Measurements from ENCODE around the gene RPEL1.
"Not testable (repeated sequence)": the region's sequence is repeated elsewhere in the genome, so short reads cannot be mapped to it uniquely, and the experiment has no call there.

Gene RPEL1

GRCh38 chr10:103245587-103245986 lies at the start of gene RPEL1:
TSS of gene RPEL1 (plus strand) at chr10:103245887. CDS start at chr10:103245997, 110 bp downstream.
- not testable (repeated sequence) for H3K4me3 ChIP-seq (ENCODE audit: low read length)

GRCh38 chr10:103196516-103196915 lies 49.2 kb upstream of the RPEL1 start:
- H3K4me3 ChIP-seq (ENCODE audit: low read length), result no peak overlapping the region
- TF ChIP-seq ZNF274 (IDR thresholded peaks at IDR 0.05; ENCODE audit: low read depth, low read length), result no peak

- no peak overlapping the region for H3K4me3 ChIP-seq (ENCODE audit: low read length)
- TF ChIP-seq ZNF274 (IDR thresholded peaks at IDR 0.05; ENCODE audit: low read depth, low read length), result no peak
These were observed 48.5 kb upstream of the RPEL1 start for GRCh38 chr10:103197174-103197573.

GRCh38 chr10:103197903-103198302 lies 47.8 kb upstream of the RPEL1 start:
- no peak for TF ChIP-seq ZNF274 (IDR thresholded peaks at IDR 0.05; ENCODE audit: low read depth, low read length)
- no peak overlapping the region for H3K4me3 ChIP-seq (ENCODE audit: low read length)

DNA sequence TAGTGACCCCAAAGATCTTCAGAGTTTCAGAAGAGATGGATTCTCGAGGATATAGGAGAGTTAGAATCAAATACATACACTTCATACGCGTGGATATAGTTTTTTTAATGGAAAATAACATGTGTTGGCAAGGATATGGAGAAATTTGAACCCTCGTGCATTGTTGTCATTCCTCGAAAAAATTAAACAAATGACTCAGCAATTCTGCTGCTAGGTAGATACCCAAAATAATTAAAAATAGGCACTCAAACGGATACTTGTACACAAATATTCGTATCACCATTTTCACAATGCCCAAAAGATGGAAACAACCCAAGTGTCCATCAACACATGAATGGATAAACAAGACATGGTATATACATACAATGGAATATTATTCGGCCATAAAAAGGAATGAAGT lies 47.0 kb upstream of the RPEL1 start:
- no peak for TF ChIP-seq ZNF274 (IDR thresholded peaks at IDR 0.05; ENCODE audit: low read depth, low read length)
- H3K4me3 ChIP-seq (ENCODE audit: low read length), result no peak overlapping the region

GRCh38 chr10:103199488-103199887 lies 46.2 kb upstream of the RPEL1 start:
- no peak overlapping the region for H3K4me3 ChIP-seq (ENCODE audit: low read length)
- no peak for TF ChIP-seq ZNF274 (IDR thresholded peaks at IDR 0.05; ENCODE audit: low read depth, low read length)

DNA sequence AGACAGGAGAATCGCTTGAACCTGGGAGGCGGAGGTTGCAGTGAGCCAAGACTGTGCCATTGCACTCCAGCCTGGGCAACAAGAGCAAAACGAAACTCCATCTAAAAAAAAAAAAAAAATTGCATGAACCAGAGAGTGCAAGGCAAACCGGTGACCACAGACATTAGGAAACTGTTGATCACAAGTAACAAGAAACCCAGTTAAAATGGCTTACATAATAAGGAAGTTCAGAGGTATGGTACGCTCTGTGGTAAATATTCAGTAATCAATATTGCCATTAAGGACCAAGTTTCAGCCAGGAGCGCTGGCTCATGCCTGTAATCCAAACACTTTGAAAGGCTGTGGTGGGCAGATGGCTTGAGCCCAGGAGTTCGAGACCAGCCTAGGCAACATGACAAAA lies 43.4 kb upstream of the RPEL1 start:
- no peak overlapping the region for H3K4me3 ChIP-seq (ENCODE audit: low read length)
- no peak for TF ChIP-seq ZNF274 (IDR thresholded peaks at IDR 0.05; ENCODE audit: low read depth, low read length)

- no peak for TF ChIP-seq ZNF274 (IDR thresholded peaks at IDR 0.05; ENCODE audit: low read depth, low read length)
- H3K4me3 ChIP-seq (ENCODE audit: low read length), result no peak overlapping the region
These were observed 42.2 kb upstream of the RPEL1 start for GRCh38 chr10:103203466-103203865.

GRCh38 chr10:103204353-103205255 lies 41.1 kb upstream of the RPEL1 start:
- TF ChIP-seq ZNF274 (IDR thresholded peaks at IDR 0.05; ENCODE audit: low read depth, low read length), result no peak
- H3K4me3 ChIP-seq (ENCODE audit: low read length), result no peak overlapping the region

DNA sequence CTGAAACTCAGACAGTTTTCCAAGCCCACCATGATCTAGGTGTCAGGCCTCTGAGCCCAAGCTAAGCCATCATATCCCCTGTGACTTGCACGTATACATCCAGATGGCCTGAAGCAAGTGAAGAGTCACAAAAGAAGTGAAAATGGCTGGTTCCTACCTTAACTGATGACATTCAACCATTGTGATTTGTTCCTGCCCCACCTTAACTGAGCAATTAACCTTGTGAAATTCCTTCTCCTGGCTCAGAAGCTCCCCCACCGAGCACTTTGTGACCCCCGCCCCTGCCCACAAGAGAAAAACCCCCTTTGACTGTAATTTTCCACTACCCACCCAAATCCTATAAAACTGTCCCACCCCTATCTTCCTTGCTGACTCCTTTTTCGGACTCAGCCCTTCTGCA lies 40.3 kb upstream of the RPEL1 start:
- not testable (repeated sequence) for H3K4me3 ChIP-seq (ENCODE audit: low read length)

DNA sequence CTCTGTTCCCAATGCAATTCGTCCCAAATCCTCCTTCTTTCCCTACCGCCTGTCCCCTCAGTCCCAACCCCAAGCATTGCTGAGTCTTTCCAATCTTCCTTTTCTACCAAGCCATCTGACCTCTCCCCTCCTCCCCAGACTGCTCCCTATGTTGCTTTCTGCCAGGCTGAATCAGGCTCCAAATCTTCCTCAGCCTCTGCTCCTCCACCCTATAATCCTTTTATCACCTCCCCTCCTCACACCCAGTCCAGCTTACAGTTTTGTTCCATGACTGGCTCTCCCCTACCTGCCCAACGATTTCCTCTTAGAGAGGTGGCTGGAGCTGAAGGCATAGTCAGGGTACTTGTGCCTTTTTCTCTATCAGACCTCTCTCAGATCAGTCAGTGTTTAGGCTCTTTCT lies 39.0 kb upstream of the RPEL1 start:
- H3K4me3 ChIP-seq (ENCODE audit: low read length), result not testable (repeated sequence)

GRCh38 chr10:103207141-103207540 lies 38.5 kb upstream of the RPEL1 start:
- no peak for TF ChIP-seq ZNF274 (IDR thresholded peaks at IDR 0.05; ENCODE audit: low read depth, low read length)
- no peak overlapping the region for H3K4me3 ChIP-seq (ENCODE audit: low read length)

DNA sequence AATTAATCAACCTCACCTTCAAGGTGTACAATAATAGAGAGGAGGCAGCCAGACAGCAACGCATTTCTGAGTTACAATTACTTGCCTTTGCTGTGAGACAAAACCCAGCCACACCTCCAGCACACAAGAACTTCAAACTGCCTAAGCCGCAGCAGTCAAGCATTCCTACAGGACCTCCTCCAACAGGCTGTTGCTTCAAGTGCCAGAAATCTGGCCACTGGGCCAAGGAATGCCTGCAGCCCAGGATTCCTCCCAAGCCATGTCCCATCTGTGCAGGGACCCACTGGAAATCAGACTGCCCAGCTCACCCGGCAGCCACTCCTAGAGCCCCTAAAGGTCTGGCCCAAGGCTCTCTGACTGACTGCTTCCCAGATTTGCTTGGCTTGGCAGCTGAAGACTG lies 38.0 kb upstream of the RPEL1 start:
- not testable (repeated sequence) for H3K4me3 ChIP-seq (ENCODE audit: low read length)

DNA sequence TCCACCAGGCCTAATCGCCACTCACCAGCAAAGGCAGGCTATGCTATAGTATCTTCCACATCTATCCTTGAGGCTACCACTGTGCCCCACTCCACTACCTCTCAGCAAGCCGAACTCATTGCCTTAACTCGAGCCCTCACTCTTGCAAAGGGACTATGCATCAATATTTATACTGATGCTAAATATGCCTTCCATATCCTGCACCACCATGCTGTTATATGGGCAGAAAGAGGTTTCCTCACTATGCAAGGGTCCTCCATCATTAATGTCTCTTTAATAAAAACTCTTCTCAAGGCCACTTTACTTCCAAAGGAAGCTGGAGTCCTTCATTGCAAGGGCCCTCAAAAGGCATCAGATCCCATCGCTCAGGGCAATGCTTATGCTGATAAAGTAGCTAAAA lies 35.4 kb upstream of the RPEL1 start:
- H3K4me3 ChIP-seq (ENCODE audit: low read length), result not testable (repeated sequence)

GRCh38 chr10:103215601-103216000 lies 30.1 kb upstream of the RPEL1 start:
- H3K4me3 ChIP-seq (ENCODE audit: low read length), result no peak overlapping the region
- no peak for TF ChIP-seq ZNF274 (IDR thresholded peaks at IDR 0.05; ENCODE audit: low read depth, low read length)

DNA sequence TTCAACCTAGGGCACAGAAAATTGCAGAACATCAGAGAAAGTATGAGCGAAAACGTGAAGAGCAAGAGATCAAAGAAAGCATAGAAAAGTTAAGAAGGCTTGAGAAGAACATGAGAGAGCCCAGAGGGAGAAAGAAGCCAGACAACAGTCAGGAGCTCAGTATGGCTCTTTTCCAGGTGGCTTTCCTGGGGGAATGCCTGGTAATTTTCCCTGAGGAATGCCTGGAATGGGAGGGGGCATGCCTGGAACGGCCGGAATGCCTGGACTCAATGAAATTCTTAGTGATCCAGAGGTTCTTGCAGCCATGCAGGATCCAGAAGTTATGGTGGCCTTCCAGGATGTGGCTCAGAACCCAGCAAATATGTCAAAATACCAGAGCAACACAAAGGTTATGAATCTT lies 29.3 kb upstream of the RPEL1 start:
- not testable (repeated sequence) for H3K4me3 ChIP-seq (ENCODE audit: low read length)

Measured in GM08714 (cell line).